ENCODE results near the gene C4orf50.

Gene C4orf50

GRCh38 chr4:6044276-6044675 lies 26.0 kb upstream of the C4orf50 start:
- no peak for DNase-seq (ENCODE audit: insufficient read length, low spot score)
- no peak for FAIRE-seq

DNA sequence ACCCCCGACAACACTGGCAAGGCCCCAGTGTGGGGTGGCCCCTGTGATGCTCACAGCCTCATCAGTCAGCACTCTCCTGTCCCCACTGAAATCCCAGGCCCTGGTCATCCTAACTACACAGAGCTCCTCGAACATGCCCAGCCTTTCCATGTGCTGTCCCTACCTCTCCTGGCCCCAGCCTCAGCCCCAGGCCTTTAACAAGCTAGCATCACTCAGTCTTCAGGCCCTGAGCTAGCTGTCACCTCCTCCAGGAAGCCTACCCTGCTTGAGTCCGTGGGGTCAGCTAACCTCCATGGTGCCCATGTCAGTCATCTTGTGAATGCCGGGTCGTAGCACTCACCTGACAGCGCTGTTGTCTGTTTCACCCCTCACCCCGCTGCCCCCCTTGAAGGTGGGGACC lies 25.6 kb upstream of the C4orf50 start:
- DNase-seq (ENCODE audit: insufficient read length, low spot score) (no peak), FAIRE-seq (no peak)

DNA sequence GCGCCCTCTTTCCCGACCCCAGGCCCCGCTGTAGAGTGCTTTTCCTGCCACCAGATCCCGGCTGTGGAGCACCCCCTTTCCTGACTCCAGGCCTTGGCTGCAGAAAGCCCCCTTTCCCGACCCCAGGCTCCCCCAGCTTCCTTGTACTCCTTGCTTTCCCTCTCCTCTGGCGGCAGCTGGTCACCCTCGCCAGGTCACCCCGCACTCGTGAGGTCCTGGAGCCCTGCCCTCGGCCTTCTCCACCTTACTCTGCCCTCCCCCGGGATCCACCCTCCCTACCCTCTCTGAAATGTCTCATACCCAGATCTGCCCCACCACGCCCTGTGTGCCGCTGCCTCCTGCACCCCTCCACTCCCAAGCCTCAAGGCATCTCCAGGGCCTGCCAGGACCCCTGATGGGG lies 25.0 kb upstream of the C4orf50 start:
- FAIRE-seq (no peak), DNase-seq (ENCODE audit: insufficient read length, low spot score) (no peak)

DNA sequence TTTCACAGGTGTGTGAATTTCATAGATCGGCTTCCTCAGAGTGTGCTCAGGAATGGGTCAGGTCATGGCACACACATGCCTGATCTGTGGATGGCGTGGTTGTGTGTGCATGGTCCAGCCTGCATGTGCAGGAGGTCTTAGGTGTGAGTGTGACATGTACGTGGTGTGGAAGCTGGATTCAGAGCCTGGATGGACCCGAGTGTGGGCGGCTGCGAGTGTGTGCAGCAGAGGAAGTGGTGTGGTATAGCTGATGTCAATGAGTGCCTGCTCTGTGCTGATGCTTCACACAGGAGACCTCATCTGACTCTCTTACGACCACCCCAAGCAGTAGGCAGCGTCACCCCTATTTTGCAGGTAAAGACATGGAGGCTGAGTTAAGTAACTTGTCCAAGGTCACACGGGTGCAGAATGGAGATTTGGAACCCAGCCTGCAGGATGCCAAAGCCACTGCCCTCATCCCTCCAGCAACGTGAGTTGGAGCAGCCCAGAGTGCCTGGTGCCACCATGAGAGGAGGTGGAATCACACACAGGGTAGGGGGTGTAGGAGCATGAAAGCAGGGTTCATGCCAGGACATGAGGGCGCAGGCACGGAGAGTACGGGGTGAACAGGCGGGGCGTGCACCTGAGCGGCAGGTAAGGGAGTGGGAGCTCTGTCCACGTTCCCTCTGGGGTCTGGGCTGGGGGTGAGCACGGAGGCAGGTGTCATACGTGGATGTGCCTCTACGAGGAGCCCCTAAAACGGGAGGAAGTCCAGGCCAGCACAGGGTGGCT lies 24.2 kb upstream of the C4orf50 start:
- FAIRE-seq (no peak), DNase-seq (ENCODE audit: insufficient read length, low spot score) (no peak)

- DNase-seq (ENCODE audit: insufficient read length, low spot score) (no peak), FAIRE-seq (no peak)
Measured at GRCh38 chr4:6041800-6042199, 23.6 kb upstream of the C4orf50 start.

GRCh38 chr4:6038711-6039110 lies 20.5 kb upstream of the C4orf50 start:
- no peak for FAIRE-seq
- DNase-seq (ENCODE audit: insufficient read length, low spot score) = no peak

- DNase-seq (ENCODE audit: insufficient read length, low spot score) (no peak), FAIRE-seq (no peak)
Measured at GRCh38 chr4:6035786-6036185, 17.6 kb upstream of the C4orf50 start.

DNA sequence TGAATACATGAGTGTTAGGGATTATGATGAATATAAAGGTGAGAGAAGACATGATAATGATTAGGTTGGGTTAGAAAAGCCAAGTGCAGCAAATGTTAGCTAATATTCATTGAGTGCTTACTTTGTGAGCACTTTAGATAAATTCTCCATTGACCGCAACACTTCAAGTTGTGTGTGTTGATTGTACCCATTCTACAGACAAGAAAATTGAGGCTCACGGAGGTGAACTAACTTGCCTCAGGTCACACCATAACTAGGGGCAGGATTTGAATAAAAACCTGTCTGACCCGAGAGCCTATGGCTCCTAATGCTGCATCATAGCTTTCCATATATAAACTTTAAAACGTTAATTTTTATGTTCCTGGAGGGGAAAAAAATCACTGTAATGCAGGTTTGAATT lies 15.2 kb upstream of the C4orf50 start:
- DNase-seq (ENCODE audit: insufficient read length, low spot score) = no peak

DNA sequence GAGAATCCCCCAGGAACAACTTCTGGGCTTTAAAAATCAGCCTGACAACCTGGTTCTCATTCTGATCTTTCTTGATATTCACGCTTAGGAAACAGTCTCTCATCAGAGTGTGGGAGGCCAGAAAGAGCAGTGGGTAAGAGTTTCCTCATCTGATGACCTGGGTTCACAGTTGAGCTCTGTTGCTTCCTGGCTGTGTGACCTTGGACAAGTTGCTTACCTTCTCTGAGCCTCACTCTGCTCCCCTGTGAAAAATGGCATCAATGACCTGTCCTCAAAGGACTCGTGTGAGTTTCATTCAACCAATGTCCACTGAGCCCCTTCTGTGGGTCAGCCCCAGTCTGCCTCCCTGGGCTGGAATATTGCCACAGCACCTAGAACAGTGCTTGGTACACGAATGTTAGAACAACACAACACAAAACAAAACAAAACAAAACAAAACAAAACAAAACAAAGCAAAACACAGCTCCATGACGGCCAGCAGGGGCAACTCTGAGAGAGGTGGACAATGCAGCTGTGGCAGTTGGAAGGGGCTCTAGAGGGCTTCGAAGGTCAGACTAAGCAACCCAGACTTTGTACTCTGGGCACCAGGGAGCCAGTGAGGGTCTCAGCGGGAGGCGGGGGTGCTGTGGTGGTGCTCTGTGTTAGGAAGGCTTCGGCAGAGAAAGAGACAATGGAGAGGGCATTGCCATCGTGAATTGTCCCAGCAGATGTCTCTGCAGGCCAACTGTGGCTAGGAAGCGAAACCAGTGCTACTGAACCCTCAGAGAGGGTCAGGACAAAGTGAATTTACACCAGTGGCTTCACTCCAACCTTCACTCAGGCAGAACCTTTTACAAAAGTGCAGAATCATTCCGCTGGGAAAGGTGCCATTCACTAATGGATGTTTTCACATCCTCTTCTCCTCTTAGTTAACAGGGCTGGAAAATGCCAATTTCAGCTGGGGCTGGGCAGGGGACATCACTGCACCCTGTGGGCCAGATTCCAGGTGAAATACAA lies 14.3 kb upstream of the C4orf50 start:
- FAIRE-seq (no peak), DNase-seq (ENCODE audit: insufficient read length, low spot score) (no peak)

More for the DNA sequence above, 15.2 kb upstream of the C4orf50 start:
- no peak for FAIRE-seq

- FAIRE-seq = no peak
Measured at GRCh38 chr4:6031846-6032245, 13.6 kb upstream of the C4orf50 start.

DNA sequence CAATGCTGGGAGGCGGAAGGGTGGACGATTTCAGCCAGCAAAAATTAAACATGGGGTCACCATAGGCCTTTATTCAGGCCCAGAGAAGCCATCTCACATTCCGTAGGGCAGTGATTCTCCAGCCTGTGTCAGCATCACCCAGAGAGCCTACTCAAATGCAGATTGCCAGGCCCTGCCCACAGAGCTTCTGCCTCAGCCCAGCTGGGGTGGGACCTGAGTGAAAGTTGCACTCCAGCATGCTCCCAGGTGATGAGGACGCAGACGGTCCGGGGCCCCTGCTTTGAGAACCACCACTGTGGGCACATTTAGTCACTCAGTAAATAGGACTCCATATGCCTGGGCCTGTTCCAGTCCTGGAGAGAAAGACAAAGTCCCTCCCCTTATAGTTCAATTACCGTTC lies 12.4 kb upstream of the C4orf50 start:
- DNase-seq (ENCODE audit: insufficient read length, low spot score) (no peak), FAIRE-seq (no peak)

More at GRCh38 chr4:6031846-6032245, 13.6 kb upstream of the C4orf50 start:
- no peak for DNase-seq (ENCODE audit: insufficient read length, low spot score)

- DNase-seq (ENCODE audit: insufficient read length, low spot score) = no peak
- no peak for FAIRE-seq
Measured at GRCh38 chr4:6029254-6029653, 11.0 kb upstream of the C4orf50 start.

GRCh38 chr4:6028168-6028567 lies 9.9 kb upstream of the C4orf50 start:
- FAIRE-seq = no peak
- DNase-seq (ENCODE audit: insufficient read length, low spot score) = no peak

DNA sequence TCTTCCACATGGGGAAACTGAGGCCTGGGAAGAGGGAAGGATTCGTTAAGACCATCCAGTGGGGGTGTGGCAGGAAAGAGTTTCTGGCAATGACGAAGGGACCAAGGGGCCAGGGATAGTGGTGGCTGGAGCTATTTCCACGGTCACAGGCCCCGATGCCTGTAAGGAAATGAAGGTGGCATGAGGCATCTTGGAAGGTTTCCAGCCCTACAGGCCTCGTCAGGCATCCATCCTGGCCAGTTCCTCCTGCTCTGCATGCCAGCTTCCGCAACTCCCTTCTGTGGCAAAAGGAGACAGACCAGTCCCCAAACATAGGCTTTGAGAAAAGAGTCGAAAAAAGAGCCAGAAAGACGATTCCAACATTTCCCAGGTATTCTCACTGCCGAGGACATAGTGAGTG lies 9.2 kb upstream of the C4orf50 start:
- FAIRE-seq (no peak), DNase-seq (ENCODE audit: insufficient read length, low spot score) (no peak)

GRCh38 chr4:6024313-6024960 lies 6.2 kb upstream of the C4orf50 start:
- FAIRE-seq (no peak), DNase-seq (ENCODE audit: insufficient read length, low spot score) (no peak)

GRCh38 chr4:6023731-6024130 lies 5.5 kb upstream of the C4orf50 start:
- no peak for FAIRE-seq
- DNase-seq (ENCODE audit: insufficient read length, low spot score) = no peak

- DNase-seq (ENCODE audit: insufficient read length, low spot score) (no peak), FAIRE-seq (no peak)
Measured at GRCh38 chr4:6022607-6023288, 4.5 kb upstream of the C4orf50 start.

DNA sequence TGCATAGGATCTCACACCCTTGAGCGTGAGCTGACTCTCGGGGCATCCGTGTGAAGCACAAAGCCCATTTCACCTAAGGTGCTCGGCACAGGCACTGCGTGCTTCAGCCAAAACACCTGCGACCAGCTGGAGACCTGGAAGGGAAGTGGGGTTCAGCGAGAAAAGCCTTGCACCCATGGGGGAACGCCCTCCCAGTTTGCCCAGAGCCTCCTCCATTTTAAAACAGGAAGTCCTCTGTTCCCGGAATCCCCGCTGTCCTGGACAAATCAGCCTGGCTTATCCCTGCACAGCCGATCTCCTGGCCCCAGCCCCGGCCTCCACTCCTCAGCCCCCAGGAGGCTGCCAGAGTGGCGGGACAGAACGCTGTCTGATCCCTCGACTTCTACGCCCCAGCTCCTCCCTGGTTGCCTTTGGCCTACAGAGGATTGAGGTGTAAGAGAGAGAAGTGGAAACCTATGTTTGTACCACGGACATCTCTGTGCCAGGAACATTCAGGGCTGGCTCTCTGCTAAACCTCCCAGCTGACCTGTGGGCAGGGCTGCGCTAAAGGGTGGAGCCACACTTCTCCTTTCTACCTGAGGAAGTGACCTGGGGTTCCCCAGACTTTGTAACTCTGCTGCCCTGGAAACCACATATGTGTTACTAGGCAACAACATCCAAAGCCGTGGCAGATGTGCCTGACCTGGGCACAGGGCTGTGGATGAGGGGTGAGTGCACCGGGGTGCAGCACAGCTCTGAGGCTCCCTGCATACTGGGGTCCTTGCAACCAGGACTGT lies 3.8 kb upstream of the C4orf50 start:
- DNase-seq (ENCODE audit: insufficient read length, low spot score) = no peak
- no peak for FAIRE-seq

DNA sequence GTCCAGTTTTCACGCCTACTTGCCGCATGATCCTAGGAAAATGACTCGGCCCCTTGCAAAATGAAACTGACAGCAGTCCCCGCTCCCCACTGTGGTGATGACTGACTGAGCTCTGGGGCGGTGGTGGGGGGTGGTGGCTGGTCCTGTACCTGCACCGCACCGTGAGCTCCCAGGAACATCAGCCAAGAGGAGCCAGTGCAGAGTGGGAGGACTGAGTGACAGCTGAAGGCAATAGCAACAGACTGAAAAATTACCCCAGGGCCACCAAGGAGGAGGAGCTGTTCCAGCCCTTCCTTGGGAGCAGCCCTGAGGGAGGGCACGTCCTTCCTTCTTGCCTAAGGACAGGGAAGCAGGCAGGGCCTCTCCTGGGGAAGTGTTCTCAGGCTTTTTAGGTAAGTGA lies 2.4 kb upstream of the C4orf50 start:
- DNase-seq (ENCODE audit: insufficient read length, low spot score) = no peak
- FAIRE-seq = no peak

Measured in GM19239 (cell line).